DMS79 treated with DMSO at 0.1 percent for 48 hours (cell line): ENCODE data around the gene ANO6.
"Not testable (repeated sequence)": the region's sequence is repeated elsewhere in the genome, so short reads cannot be mapped to it uniquely, and the experiment has no call there.

Experiments
- DNase-seq: peaks from one replicate; lab custom pipeline; 2025; lab: John Stamatoyannopoulos, UW

The ANO6 gene

GRCh38 chr12:45348311-45348710 lies 132.4 kb downstream of the ANO6 start:
- no peak for DNase-seq

DNA sequence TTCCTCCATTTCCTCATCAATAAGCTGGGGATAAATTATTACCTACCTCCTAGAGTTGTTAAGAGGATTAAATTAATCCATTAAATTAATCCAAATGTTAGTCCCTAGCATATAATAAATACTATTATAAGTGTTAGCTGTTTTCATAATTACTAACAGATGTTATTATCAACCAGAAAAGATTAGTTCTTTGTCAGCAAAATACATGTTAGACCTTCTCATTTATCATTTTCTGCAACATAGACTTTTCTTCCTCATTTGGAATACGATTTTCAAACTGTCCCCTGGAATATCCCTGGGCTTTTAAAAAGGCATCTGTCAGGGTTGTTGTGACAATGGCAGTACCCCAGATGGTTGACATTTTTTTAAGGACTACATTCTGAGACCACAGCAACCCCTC lies 133.1 kb downstream of the ANO6 start:
- no peak for DNase-seq

DNA sequence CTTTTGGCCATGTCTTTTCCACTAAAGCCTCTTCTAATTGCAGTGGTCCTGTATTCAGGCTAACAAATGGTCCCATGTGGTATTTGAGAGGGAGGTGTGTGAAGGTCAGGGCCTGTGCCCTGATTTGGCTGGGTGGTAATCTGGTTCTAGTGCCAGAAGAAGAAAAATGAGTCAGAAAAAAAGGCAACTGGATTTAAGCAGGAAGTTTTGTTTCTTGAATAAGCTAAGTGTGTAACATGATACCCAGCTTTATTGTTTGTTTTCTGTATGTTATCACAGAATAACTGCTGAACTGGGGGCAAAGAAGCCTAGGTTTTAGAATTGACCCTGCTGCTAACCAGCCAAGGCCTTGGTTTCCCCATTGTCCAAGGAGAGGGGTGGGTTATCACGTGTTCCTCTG lies 134.0 kb downstream of the ANO6 start:
- no peak for DNase-seq

DNA sequence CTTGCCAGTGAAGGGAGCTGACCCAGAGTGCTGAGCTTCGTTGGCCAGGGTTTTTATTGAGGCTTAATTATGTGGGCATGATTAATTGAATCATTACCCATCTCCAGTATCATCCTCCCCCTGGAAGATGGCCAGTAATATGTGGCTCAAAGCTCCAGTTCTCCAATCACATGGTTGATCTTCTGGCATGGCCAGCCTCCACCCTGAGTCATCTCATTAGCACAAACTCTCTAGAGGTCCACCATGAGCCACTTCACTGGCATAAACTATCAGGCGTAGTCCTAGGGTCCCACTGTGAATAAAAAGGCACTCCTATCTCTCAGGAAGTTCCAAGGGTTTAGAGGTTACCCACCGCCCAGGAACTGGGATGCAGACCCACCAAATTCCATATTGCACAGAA lies 135.0 kb downstream of the ANO6 start:
- DNase-seq, result no peak

GRCh38 chr12:45351921-45352670 lies 136.2 kb downstream of the ANO6 start:
- DNase-seq, result no peak

GRCh38 chr12:45353944-45354343 lies 138.0 kb downstream of the ANO6 start:
- no peak for DNase-seq

GRCh38 chr12:45354399-45354798 lies 138.5 kb downstream of the ANO6 start:
- no peak for DNase-seq

DNA sequence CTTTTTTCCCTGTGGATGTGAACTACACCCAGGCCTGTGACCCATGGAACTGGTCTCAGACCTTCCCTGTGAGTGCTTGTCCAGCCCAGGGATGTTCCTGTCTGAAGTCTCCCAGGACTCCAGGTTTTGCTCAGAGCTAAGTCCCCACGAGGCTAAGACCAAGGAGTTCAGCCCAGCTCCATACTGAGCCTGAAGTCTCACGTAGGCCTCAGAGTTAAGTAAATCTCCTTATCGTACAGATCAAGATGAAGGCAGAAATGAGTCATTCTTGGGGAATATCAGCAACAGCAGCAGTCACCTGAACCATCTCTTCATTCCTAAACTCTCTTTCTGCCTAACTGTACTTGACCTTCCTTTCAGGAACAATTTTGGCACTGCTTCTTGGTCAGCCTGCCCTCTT lies 139.8 kb downstream of the ANO6 start:
- no peak for DNase-seq

DNA sequence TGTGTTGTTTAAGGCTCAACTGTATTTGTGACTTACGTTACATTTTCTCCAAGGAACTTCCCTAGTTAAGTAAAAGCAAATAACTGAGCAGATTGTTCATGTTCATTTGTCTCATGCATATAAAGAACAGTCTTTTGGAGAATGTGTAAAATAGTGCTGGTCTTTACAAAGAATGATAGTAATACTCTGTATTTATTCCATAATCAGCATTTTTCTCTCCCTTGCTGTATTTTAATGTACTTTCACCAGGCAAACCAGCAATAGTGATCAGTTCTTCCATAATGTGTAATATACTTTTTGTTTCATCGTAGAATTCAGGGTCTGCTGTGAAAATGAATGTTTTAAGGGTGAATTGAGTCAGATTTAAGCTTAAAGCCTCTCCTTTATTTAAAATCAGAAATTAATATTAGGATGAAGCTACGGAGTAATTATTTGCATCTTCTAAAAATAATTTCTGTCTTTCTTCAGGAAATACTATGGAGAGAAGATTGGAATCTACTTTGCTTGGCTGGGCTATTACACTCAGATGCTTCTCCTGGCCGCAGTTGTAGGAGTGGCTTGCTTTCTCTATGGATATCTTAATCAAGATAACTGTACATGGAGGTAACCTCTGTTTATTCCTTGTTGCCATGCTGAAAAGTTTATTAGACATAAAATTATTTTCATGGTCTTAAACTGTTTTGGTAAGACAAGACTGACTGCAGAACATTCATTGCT lies 141.1 kb downstream of the ANO6 start:
- DNase-seq, result no peak

DNA sequence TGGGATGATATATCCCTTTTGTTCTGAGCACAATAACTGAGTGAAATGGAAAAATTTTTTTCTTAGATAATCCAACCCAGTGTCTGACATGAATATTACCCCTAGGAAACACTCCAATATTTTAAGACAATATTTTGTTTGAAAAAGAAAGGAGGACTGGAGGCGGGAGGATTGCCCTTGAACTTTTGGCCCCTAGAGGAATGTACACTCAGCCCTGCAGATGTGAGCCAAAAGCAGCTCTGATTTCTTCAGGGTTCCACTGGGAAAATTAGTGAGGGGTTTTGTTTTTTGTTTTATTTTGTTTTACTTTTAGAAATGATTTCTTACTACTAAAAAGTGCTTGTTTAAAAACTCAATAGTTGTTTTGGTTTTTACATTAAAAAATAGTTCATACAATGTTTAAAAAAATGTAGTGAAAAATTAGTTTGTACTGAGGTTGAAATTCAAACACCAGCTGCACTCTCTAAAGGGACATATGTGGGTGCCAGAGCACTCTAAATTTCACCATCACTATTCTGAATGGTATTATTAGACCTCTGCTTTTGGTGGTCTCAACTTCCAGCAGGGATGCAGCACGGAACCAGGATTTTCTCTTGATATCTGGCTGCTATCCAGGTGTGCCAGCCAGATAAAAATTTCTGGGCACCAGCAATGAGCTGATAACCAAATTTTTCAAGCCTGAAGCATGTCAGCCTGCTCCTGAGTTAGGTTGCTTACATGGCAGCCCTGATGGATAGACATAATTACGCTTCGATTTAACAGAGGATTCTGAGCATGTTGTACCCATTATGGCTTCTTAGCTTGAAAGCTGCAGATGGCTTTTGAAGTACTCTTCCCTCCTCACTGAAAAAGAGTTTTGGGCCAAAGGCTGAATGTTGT lies 141.9 kb downstream of the ANO6 start:
- no peak for DNase-seq

GRCh38 chr12:45362291-45362690 lies 146.4 kb downstream of the ANO6 start:
- DNase-seq, result no peak

DNA sequence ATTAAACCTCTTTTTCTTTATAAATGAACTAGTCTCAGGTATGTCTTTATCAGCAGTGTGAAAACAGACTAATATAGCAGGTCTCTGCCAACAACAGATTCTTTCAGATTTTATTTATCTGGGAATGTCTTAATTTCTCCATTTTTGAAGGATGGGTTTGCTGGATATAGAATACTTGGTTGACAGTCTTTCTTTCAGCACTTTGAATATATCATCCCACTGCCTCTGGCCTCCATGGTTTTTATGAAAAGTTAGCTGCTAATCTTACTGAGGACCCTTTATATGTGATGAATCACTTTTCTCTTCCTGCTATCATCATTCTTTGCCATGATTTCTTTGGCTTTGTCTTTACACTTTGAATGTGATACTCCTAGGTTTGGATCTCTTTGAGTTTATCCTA lies 148.0 kb downstream of the ANO6 start:
- no peak for DNase-seq

DNA sequence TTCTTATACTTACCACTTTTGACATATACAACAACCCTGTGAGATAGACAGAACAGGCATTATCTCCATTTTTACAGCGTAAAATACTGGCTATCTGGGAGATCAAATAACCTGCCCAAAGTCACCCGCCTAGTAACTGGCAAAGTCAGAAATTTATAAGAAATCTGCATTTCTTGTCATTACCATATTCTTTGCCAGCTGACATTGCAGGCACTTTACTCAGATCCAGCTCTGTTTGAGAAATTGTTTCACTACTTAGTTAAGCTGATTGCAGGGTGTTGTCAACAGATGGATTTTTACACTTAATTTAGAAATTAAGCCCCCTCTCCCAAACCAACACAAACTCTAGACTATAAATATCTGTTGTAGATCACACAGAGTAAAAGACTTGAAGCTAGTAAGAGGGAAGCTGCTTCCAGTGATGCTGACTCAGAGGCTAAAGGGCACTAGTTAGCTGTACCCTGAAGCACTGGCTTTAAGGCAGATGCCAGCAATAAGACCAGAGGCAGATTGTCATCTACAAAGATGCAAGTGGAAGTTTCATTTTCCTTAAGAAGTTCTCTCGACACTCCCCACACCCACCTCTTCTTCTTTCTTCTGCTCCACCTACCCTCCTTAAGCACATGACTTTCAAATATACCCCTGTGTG lies 153.1 kb downstream of the ANO6 start:
- no peak for DNase-seq

DNA sequence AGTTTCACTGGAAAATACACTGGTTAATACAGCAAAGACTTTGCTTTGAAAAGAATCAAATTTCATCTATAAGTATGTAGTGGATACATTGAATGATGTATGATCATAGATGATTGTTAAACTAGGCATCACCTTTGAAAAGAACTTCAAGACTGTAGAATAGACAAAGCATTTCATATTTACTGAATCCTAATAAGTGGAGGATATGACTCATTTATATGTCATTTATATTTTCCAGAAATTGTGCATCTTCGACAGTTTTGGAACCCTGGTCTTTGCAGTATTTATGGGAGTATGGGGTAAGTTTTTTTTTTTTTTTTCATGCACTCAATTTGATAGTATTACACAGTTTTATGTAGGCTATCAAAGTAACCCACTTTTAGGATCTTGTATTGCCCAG lies 161.9 kb downstream of the ANO6 start:
- DNase-seq, result no peak

- DNase-seq, result no peak
These were observed 163.4 kb downstream of the ANO6 start for GRCh38 chr12:45379261-45379660.

GRCh38 chr12:45381351-45381750 lies 165.5 kb downstream of the ANO6 start:
- DNase-seq, result no peak

- no peak for DNase-seq
These were observed 172.7 kb downstream of the ANO6 start for GRCh38 chr12:45388545-45388944.

DNA sequence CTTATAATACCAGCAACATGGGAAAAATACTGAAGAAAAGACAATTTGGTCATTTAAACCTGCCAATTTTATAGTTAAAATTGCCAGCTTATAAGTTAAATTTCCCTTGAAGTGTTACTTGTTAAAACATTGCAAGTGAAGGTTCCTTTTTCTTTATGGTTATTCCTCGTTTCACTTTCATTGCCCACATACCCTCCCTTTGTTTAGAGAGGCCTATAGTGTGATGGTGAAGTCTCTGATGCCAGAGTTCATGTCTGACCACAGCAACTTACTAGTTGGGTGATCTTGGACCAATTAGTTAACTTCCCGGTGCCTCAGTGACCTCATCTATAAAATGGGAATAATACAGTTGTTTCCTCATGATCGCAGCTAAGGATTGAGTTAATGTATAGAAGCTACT lies 173.5 kb downstream of the ANO6 start:
- no peak for DNase-seq

GRCh38 chr12:45397499-45397898 lies 181.6 kb downstream of the ANO6 start:
- DNase-seq, result not testable (repeated sequence)

DNA sequence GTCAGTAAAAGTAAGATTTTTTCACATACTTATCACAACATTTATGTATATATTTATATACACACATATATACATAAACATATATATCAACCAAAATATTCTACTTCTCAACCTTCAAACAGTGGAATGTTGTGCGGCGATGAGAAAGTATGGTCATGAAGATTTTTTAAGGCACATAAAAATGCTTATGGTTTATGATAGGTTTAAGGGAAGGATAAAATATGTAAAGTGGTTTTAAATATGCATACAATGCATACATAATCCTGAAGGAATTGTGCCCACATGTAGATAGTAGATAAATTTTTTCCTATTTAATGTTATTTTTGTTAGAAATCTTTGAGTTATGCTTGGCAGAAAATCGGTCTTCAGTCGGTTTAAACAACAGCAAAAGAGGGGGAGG lies 182.7 kb downstream of the ANO6 start:
- DNase-seq, result no peak

DNA sequence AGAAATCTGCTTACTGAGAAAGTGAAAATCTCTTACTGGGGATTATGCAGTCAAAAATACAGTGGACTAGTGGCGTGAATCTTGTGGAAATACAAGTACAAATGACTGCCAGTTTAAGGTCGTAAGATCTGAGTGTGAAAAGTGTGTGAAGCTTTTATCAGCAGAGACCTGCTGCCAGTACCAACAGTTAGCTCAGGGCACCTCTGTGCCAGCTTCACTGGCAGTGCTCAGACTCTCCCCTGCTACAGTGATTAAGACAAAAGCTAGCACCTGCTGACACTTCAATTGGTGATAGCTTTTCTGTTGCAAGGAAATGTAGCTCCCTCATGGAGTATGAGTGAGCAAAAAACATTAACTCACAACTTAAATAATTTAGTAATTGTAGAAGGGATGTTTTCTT lies 185.1 kb downstream of the ANO6 start:
- DNase-seq, result no peak

DNA sequence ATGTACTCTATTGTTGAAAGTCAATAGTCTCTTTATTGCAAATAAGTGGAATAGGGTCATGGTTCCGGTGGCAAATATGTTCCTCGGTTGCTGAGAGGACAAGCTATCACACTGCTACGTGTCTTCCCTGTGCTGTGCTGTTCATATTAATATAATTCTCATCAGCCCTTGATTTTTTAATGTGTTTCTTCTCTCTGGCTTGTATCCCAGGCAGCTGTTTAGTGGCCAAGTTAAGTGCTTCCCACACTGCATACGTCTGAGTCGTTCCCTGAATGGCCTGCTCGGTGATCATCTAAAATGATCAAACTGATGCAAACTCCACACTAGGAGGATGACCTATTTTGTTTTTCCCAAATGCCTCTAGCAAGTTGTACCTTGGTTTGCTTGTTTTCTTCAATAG lies 186.4 kb downstream of the ANO6 start:
- DNase-seq, result no peak
